Adrenal gland (tissue), 5 donors: ENCODE measurements around the gene AFAP1.

Source experiments
- POLR2A ChIP-seq, 2 donors: fragments of 450-650 bp; IDR thresholded peaks; one replicate each; pipeline ENCODE4 v1.6.1; 2017; ENCODE audit warnings: antibody characterized with exemption in 2 of 2, mild to moderate bottlenecking in 2 of 2, moderate library complexity in 1 of 2
- TF ChIP-seq, protein P1 (sequence below), 6 experiments: fragments of 450-650 bp in 4 of 6; fragments of 200-600 bp in 2 of 6; sonication (generic) in 1 of 6; IDR thresholded peaks; 1 replicate in 5 of 6; 2 replicates in 1 of 6; pipeline versions ENCODE4 v1.5.1 to v1.8.0; 2016 to 2021; ENCODE audit warnings: antibody characterized with exemption in 6 of 6, mild to moderate bottlenecking in 2 of 6, moderate library complexity in 1 of 6
- donor health status: DM: no; HTN: no; CAD: no.

GRCh38 chr4:7981738-7982394, 42.2 kb upstream of the AFAP1 start:
- no peak for TF ChIP-seq POLR2A (IDR thresholded peaks at IDR 0.05)
- TF ChIP-seq, protein P1, sequence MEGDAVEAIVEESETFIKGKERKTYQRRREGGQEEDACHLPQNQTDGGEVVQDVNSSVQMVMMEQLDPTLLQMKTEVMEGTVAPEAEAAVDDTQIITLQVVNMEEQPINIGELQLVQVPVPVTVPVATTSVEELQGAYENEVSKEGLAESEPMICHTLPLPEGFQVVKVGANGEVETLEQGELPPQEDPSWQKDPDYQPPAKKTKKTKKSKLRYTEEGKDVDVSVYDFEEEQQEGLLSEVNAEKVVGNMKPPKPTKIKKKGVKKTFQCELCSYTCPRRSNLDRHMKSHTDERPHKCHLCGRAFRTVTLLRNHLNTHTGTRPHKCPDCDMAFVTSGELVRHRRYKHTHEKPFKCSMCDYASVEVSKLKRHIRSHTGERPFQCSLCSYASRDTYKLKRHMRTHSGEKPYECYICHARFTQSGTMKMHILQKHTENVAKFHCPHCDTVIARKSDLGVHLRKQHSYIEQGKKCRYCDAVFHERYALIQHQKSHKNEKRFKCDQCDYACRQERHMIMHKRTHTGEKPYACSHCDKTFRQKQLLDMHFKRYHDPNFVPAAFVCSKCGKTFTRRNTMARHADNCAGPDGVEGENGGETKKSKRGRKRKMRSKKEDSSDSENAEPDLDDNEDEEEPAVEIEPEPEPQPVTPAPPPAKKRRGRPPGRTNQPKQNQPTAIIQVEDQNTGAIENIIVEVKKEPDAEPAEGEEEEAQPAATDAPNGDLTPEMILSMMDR (IDR thresholded peaks at IDR 0.05): no peak
